PFSK-1 (cell line): ENCODE results near the gene AK8.

Source experiments
- FOXP2 ChIP-seq: optimal IDR thresholded peaks from 2 replicates; pipeline ENCODE3; 2011; ENCODE audit warnings: borderline replicate concordance, control low read depth, inconsistent platforms; ENCODE audit not compliant: insufficient read depth; ENCODE audit errors: extremely low read length, extremely low read depth
- POLR2AphosphoS5 ChIP-seq: IDR thresholded peaks from 2 replicates; pipeline ENCODE4 v1.6.1; 2012; ENCODE audit warnings: low read depth, mild to moderate bottlenecking, control low read depth, low read length, moderate library complexity
- REST ChIP-seq, 2 experiments: IDR thresholded peaks; 2 replicates each; pipeline versions ENCODE4 v1.6.1 to v1.8.0; 2011 to 2012; ENCODE audit warnings: low read depth in 2 of 2, low read length in 2 of 2, control low read depth in 1 of 2, inconsistent platforms in 1 of 2, mild to moderate bottlenecking in 1 of 2, moderate library complexity in 1 of 2; ENCODE audit not compliant: insufficient read depth in 1 of 2
- SIN3A ChIP-seq: IDR thresholded peaks from 2 replicates; pipeline ENCODE4 v1.6.1; 2012; ENCODE audit warnings: mild to moderate bottlenecking, low read length, moderate library complexity, borderline replicate concordance; ENCODE audit not compliant: insufficient read depth
- TAF1 ChIP-seq: IDR thresholded peaks from 2 replicates; pipeline ENCODE4 v1.6.1; 2012; ENCODE audit warnings: low read length, control low read depth, borderline replicate concordance; ENCODE audit not compliant: insufficient read depth

AK8 gene

GRCh38 chr9:132879457-132880323 lies 1.6 kb upstream of the AK8 start:
- no peak for TF ChIP-seq POLR2AphosphoS5
- no peak for TF ChIP-seq TAF1
- TF ChIP-seq FOXP2, result no peak
- no peak for TF ChIP-seq REST (IDR thresholded peaks at IDR 0.05; ENCODE audit: insufficient read depth in 1 of 2, low read depth in 2 of 2, low read length in 2 of 2)
- TF ChIP-seq SIN3A, result no peak

- TF ChIP-seq TAF1 (no peak), SIN3A (no peak), REST (IDR thresholded peaks at IDR 0.05; ENCODE audit: insufficient read depth in 1 of 2, low read depth in 2 of 2, low read length in 2 of 2) (no peak), FOXP2 (no peak)
These were observed 792 bp upstream of the AK8 start, which contains the start of gene SPACA9 for GRCh38 chr9:132878695-132879456. Gene SPACA9, plus strand, starts transcription at chr9:132878898. Its CDS starts 5,050 bp downstream, at chr9:132883948.

GRCh38 chr9:132877458-132877823 lies 643 bp downstream of the AK8 start:
- TF ChIP-seq REST (IDR thresholded peaks at IDR 0.05; ENCODE audit: insufficient read depth in 1 of 2, low read depth in 2 of 2, low read length in 2 of 2), result no peak
- no peak for TF ChIP-seq SIN3A
- TF ChIP-seq TAF1, result no peak
- TF ChIP-seq POLR2AphosphoS5, result no peak
- TF ChIP-seq FOXP2, result no peak

- TF ChIP-seq FOXP2 (no peak), SIN3A (no peak), TAF1 (no peak), POLR2AphosphoS5 (no peak), REST (IDR thresholded peaks at IDR 0.05; ENCODE audit: insufficient read depth in 1 of 2, low read depth in 2 of 2, low read length in 2 of 2) (no peak)
These were observed 1.2 kb downstream of the AK8 start for GRCh38 chr9:132876849-132877248.
